Sigmoid colon (tissue), 7 donors: ENCODE measurements around the gene PAPPA. TPM values are rescaled to one million over a fixed set of nuclear protein-coding genes. Genes with fewer than 3 reads are reported as not detected.

Source experiments
- DNase-seq: peaks from one replicate; pipeline ENCODE4 v3.0.0-alpha.2; 2019
- H3K27ac ChIP-seq, 4 donors: fragments of 200-600 bp; sonication (generic); one replicate each; pipeline ENCODE4 v1.5.1; 2016 to 2019; ENCODE audit warnings: mild to moderate bottlenecking in 1 of 4
- H3K27me3 ChIP-seq, 3 donors: fragments of 200-600 bp; sonication (generic); one replicate each; pipeline ENCODE4 v1.5.1; 2019; ENCODE audit warnings: mild to moderate bottlenecking in 1 of 3
- H3K36me3 ChIP-seq, 4 donors: fragments of 200-600 bp; sonication (generic); one replicate each; pipeline ENCODE4 v1.5.1; 2016 to 2019
- H3K4me1 ChIP-seq, 4 donors: fragments of 200-600 bp; sonication (generic); one replicate each; pipeline ENCODE4 v1.5.1; 2017 to 2019
- H3K4me3 ChIP-seq, 4 donors: fragments of 200-600 bp; sonication (generic); one replicate each; pipeline ENCODE4 v1.5.1; 2017 to 2019; ENCODE audit warnings: mild to moderate bottlenecking in 2 of 4, moderate library complexity in 1 of 4
- H3K9me3 ChIP-seq, 4 donors: fragments of 200-600 bp in 3 of 4; sonication (generic) in 3 of 4; one replicate each; pipeline versions ENCODE4 v1.5.1 to v1.6.1; 2013 to 2019
- CTCF ChIP-seq, 4 experiments: fragments of 450-650 bp in 3 of 4; fragments of 200-600 bp in 1 of 4; IDR thresholded peaks; one replicate each; pipeline ENCODE4 v1.5.1; 2016 to 2019; ENCODE audit warnings: antibody characterized with exemption in 4 of 4, mild to moderate bottlenecking in 3 of 4, moderate library complexity in 2 of 4
- EP300 ChIP-seq, 4 donors: sonication (generic); formaldehyde crosslinking; IDR thresholded peaks; one replicate each; pipeline ENCODE4 v1.6.1; 2017; ENCODE audit warnings: antibody characterized with exemption in 4 of 4
- POLR2A ChIP-seq, 2 donors: fragments of 450-650 bp; IDR thresholded peaks; one replicate each; pipeline ENCODE4 v1.6.1; 2016; ENCODE audit warnings: antibody characterized with exemption in 2 of 2, mild to moderate bottlenecking in 2 of 2, moderate library complexity in 2 of 2
- POLR2AphosphoS5 ChIP-seq, 4 donors: sonication (generic); formaldehyde crosslinking; IDR thresholded peaks; one replicate each; pipeline ENCODE4 v1.6.1; 2017; ENCODE audit warnings: antibody characterized with exemption in 4 of 4
- whole genome bisulfite sequencing, 2 donors: extraction: QIAGEN DNeasy Blood & Tissue Kit; methylation state at CpG; one replicate each; pipeline ENCODE4 v1.1.7; 2013; 5-methylcytosine and 5-hydroxymethylcytosine counted together
- intact Hi-C: fragments of 100-400 bp; cut with DNase I; formaldehyde crosslinking; loops from one replicate; pipeline ENCODE4 v1.15.1; 2023
- polyA plus RNA-seq, 3 donors: library from polyadenylated mRNA; stranded (reverse); fragments of 200-250 nt; gene quantifications; one replicate each; pipeline ENCODE4 v1.2.3, GENCODE V29; 2013
- total RNA-seq, 4 donors: library from RNA; depleted of rRNA; stranded (reverse); fragments of >200 nt; gene quantifications; one replicate each; pipeline ENCODE4 v1.1.0, GENCODE V29; 2016
- donor health status: healthy with polysubstance abuse.
- donor health status: Bipolar disorder and iron deficiency.
- donor health status: healthy.

PAPPA gene
- total and polyA plus RNA-seq, 7 donors: under 0.01 to 6.6 (median 3.6) TPM

- Histone ChIP-seq H3K9me3 (peaks cover 0 to 3% (median 0%) of the 10 kb centered on the region in 4 donors), H3K27me3 (no peaks in the 10 kb centered on the region), H3K36me3 (no peaks in the 10 kb centered on the region), H3K27ac (no peak overlapping the region), H3K4me1 (no peaks in the 10 kb centered on the region), H3K4me3 (no peak overlapping the region)
- no peak for TF ChIP-seq CTCF (IDR thresholded peaks at IDR 0.05)
- no peak for TF ChIP-seq POLR2A (IDR thresholded peaks at IDR 0.05)
- no peak for TF ChIP-seq EP300 (IDR thresholded peaks at IDR 0.05)
- TF ChIP-seq POLR2AphosphoS5 (IDR thresholded peaks at IDR 0.05): no peak
- intact Hi-C loops: no loop called here
- 56 to 76% methylated on average over 3 of the region's 3 CpGs for WGBS, 2 donors
- DNase-seq: no peak
Observed at GRCh38 chr9:116134975-116135374, 18.6 kb upstream of the PAPPA start.

DNA sequence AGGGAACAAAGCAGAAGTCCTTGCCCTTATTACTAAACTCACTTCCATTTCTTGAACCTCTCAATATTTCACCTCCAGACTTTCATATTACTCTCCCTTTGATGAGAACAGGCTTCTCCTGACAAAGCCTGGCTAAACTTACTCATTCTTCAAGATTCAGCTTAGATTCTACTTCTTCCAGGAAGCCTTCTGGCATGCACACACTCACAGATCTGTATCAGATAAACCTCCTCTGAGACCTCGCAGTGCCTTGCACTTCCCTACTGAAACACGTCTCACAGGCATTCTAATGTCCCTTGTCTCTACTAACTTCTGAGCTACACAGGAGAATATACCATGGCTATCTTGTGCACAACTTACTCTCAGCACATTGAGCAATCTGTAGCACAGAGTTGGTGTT, 16.6 kb upstream of the PAPPA start:
- Histone ChIP-seq H3K36me3 (no peaks in the 10 kb centered on the region), H3K4me1 (no peaks in the 10 kb centered on the region), H3K27me3 (no peaks in the 10 kb centered on the region), H3K27ac (no peak overlapping the region), H3K9me3 (no peaks in the 10 kb centered on the region), H3K4me3 (no peak overlapping the region)
- intact Hi-C loops: no loop called here
- DNase-seq: no peak
- WGBS, 2 donors: 75 to 86% methylated on average over 2 of the region's 2 CpGs
- no peak for TF ChIP-seq POLR2AphosphoS5 (IDR thresholded peaks at IDR 0.05)
- no peak for TF ChIP-seq CTCF (IDR thresholded peaks at IDR 0.05)
- no peak for TF ChIP-seq EP300 (IDR thresholded peaks at IDR 0.05)
- no peak for TF ChIP-seq POLR2A (IDR thresholded peaks at IDR 0.05)

DNA sequence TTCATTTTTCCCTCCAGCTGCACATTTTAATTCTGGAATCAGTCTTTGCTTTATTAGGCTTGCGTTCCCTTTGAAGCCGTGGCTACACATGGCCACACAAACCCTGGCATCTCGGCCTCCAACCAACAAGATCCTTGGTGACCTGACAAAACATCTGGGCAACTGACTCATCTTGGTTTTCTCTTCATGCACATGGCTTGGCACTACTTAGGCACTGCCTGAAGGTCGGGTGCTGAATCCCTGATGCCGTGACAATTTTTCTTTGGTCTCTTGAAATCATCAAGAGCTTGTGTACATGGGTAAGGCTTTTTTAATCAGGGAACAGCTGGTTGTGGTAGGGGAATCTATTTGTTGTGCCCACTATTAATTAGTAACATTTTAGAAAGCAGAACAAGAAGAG, 16.0 kb upstream of the PAPPA start:
- no peak for DNase-seq
- no peak overlapping the region for H3K4me3 ChIP-seq
- no peaks in the 10 kb centered on the region for H3K27me3 ChIP-seq
- WGBS, 2 donors: 80 to 82% methylated on average over 5 of the region's 5 CpGs
- no peaks in the 10 kb centered on the region for H3K4me1 ChIP-seq
- TF ChIP-seq POLR2AphosphoS5 (IDR thresholded peaks at IDR 0.05) (no peak), POLR2A (IDR thresholded peaks at IDR 0.05) (no peak), CTCF (IDR thresholded peaks at IDR 0.05) (no peak), EP300 (IDR thresholded peaks at IDR 0.05) (no peak)
- no peaks in the 10 kb centered on the region for H3K36me3 ChIP-seq
- H3K9me3 ChIP-seq: no peaks in the 10 kb centered on the region
- H3K27ac ChIP-seq: no peak overlapping the region
- intact Hi-C loops: no loop called here

- intact Hi-C loops: no loop called here
- Histone ChIP-seq H3K4me1 (no peaks in the 10 kb centered on the region), H3K4me3 (no peak overlapping the region), H3K27me3 (no peaks in the 10 kb centered on the region), H3K9me3 (no peaks in the 10 kb centered on the region), H3K27ac (no peak overlapping the region), H3K36me3 (no peaks in the 10 kb centered on the region)
- no peak for TF ChIP-seq EP300 (IDR thresholded peaks at IDR 0.05)
- TF ChIP-seq POLR2A (IDR thresholded peaks at IDR 0.05): no peak
- TF ChIP-seq POLR2AphosphoS5 (IDR thresholded peaks at IDR 0.05): no peak
- TF ChIP-seq CTCF (IDR thresholded peaks at IDR 0.05): no peak
- WGBS, 2 donors: 72 to 86% methylated on average over 6 of the region's 6 CpGs
- no peak for DNase-seq
Observed at GRCh38 chr9:116141864-116142561, 11.6 kb upstream of the PAPPA start.
